Posterior cingulate gyrus (tissue), 11 donors: ENCODE data around the gene PPP6R2.

Experiments
- DNase-seq, 10 donors: peaks; one replicate each; pipeline versions ENCODE4 v3.0.0 to v3.0.0-alpha.2; 2020 to 2021; ENCODE audit warnings: mixed read lengths in 3 of 10
- intact Hi-C: fragments of 100-400 bp; cut with DNase I; formaldehyde crosslinking; loops from one replicate; pipeline ENCODE4 v1.15.1; 2023

PPP6R2 gene, protein sequence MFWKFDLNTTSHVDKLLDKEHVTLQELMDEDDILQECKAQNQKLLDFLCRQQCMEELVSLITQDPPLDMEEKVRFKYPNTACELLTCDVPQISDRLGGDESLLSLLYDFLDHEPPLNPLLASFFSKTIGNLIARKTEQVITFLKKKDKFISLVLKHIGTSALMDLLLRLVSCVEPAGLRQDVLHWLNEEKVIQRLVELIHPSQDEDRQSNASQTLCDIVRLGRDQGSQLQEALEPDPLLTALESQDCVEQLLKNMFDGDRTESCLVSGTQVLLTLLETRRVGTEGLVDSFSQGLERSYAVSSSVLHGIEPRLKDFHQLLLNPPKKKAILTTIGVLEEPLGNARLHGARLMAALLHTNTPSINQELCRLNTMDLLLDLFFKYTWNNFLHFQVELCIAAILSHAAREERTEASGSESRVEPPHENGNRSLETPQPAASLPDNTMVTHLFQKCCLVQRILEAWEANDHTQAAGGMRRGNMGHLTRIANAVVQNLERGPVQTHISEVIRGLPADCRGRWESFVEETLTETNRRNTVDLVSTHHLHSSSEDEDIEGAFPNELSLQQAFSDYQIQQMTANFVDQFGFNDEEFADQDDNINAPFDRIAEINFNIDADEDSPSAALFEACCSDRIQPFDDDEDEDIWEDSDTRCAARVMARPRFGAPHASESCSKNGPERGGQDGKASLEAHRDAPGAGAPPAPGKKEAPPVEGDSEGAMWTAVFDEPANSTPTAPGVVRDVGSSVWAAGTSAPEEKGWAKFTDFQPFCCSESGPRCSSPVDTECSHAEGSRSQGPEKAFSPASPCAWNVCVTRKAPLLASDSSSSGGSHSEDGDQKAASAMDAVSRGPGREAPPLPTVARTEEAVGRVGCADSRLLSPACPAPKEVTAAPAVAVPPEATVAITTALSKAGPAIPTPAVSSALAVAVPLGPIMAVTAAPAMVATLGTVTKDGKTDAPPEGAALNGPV

DNA sequence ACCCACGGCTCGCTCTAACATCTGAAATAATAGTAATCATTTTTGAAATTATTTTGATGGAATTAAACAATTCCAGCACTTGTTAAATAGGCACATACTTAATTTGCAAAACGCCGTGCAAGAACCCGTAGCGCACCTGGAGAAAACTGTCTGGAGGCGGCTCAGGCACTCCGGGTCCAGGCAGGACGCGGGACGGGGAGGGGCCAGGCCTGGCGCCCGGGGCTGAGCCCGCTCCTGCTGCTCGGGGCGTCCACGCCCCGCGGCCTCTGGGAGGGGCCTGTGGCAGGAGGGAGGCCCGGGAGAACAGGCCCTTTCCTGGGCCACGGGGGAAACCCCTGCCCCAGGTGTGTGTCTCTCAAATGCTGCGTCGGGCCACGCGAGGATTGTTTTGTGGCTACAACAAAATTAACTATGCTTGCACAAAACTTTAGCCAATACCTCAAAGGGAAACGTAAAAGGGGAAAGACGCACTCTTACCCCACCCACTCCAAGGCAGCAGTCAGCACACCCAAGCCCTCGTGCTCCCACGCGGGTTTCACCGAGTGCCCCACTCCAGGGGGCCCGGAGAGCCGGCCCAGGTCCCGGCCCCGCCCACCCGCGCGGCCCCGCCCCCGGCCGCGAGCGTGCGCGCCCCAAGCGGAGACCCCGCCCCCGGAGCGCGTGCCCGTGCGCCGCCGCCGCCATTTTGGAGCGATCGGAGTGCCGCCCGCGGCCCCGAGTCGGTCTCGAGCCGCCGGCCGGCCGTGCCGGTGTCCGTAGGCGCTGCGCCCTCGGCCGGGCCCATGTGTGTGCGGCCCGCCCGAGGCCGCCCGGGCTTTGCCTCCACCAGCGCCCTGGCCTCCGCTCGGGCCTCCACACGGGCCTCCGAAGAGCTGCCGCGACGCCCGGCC, at the start of gene PPP6R2:
Gene PPP6R2 (plus strand): TSS at position 677 of the 890 bp plus-strand sequence. CDS start 50,582 bp downstream, outside the sequence.
- DNase-seq, result peak; percentile 67 to 98 (median 84)
- intact Hi-C loops, result loop anchor here (1.0 to 10.0 kb wide), 4 partner anchors 16 to 162 kb away; partner anchors contain the start of genes DENND6B, HDAC10, LMF2 and NCAPH2

DNA sequence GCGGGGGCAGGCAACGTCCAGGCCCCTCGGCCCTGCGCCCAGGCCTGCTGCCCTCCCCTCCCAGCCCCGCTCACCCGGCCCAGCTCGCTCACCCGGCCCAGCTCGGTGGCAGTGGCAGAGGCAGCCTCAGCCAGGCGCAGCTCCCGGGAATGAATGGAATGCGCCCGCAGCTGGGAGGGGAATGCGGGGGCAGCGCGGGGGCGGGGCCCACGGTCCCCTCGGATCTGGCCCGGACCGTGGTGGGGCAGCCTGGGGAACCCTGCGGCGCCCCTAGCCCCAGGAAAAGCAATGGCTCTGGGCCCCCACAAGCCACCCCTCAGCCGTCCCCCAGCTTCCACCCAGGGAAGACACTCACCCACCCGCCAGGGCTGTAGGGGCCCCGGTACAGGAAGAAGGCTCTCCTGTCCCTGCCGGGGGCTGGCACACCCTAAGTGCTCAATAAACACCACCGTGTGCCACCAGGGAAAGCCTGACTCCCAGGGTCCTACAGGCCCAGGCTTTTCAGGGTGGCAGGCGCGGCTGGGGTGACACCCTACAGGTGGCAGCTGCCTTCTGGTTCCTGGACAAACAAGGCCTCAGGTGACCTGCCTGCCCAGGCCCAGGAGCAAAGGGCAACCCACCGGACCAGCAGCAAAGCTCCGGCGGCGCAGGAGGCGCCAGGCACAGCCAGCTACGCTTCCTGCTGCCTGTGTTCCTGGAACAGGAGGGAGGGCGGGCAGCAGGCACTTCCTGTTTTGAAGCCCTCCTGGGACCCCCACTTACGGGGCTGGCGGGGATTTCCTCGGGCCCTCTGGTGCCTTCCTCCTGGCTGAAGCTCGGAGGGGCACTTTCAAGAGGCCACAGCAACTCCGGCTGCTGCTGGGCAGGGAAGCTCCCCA, 49.4 kb upstream of the PPP6R2 start:
- peak in 1 of 10 donors; percentile 35 for DNase-seq
- intact Hi-C loops, result no loop called here

DNA sequence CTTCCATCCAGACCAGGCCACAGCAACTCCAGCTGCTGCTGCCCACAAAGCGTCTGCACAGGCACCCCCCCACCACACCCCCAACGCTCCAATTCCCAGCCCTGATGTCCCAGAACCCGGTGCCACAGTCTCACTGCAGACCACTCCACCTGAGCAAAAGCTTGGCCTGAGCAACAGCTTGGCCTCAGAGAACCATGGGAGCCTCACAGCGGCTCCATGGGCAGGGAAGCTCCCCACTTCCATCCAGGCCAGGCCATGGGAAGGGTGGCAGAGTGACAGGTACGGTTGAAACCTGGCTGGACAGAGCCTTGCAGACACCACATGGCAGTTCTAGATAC, 48.8 kb upstream of the PPP6R2 start:
- no peak for DNase-seq
- intact Hi-C loops, result no loop called here

DNA sequence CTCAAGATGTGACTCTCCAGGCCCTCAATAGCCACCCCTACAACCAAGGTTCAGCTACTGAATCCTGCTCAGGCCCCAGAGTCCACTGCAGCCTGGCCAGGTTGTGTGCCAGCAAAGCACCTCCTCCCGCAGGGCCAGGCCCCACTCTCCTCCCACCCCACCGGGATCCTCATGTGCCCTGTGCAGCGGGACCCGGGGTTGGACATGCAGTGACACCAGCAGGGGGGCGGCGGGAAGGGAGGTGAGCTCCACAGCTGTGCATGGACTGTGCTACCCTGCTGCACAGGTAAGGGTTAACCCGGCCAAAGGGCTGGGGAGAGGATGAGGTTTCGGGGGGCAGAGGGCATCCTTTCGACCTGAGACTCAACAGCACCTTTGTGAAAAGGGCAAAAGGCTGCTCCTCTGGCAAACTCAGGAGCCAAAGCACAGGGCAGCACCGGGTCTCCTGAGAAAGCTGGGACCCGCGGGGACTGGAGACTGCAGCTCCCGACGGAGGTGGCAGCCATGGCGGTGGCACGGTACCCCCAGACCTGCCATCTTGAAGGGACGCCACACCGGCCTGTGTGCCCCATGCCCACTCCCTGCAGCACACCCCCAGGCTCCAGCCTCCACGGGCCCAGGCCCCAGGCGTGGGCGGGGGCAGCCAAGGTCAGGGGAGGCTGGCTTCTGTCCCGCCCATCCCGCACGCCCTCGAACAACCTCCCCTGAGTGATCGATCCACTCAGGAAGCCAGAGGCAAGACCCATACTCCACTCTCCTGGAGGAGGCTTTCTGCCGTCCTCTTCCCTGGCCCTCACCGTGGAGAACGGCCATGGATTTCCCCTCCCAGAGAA, 46.3 kb upstream of the PPP6R2 start:
- intact Hi-C loops, result no loop called here
- no peak for DNase-seq

DNA sequence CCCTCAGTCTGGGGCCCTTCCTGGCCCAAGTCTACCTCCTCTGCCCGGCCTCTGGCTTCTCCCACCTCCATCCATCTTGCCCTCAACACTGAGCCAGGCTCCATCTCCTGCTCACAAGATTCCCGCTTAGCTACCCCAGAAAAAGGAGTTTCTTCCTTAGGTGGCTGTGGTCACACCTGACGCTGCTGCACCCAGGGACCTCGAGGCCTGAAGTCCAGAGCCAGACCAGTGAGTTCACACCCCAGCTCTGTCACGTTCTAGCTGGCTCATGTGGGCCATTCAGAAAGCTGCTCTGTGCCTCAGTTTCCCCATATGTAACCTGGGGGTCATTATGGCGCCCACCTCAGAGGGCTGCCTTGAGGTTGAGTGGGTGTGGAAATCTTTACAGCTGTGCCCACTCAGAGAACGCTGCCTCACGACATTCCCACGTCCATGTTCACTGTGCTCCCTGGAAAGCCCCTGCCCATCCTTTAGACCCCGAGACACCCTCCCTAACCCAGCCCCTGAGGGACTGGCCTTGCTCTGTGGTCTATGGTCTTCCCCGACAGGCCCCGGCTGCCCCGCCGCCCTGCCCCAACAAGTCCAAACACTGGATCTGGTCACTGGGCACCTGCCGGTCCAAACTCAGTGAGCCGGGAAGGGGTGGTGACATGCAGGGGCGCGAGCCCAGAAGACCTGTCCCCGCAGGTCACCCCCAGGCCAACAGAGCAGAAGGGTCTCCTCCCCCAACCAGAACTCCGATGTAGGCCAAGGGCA, 45.4 kb upstream of the PPP6R2 start:
- DNase-seq, result no peak
- intact Hi-C loops, result no loop called here

DNA sequence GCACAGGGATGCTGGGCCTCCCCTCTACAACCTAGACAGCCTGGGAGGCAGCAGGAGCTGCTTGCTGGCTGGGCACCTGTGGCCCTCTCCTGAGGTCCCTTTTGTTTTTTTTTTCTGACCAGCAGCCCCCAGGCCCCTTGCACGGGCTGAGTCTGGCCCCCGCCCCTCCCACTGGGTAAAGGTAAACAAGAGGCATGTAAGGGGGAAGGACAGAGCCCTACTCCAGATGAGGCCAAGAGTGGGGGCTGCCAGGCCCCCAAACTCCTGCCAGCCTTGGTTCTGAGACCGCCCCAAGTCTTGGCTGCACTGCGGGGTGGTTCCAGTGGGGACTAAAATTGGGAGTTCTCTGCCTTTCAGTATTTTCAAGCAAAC, 44.9 kb upstream of the PPP6R2 start:
- no peak for DNase-seq
- intact Hi-C loops, result no loop called here

DNA sequence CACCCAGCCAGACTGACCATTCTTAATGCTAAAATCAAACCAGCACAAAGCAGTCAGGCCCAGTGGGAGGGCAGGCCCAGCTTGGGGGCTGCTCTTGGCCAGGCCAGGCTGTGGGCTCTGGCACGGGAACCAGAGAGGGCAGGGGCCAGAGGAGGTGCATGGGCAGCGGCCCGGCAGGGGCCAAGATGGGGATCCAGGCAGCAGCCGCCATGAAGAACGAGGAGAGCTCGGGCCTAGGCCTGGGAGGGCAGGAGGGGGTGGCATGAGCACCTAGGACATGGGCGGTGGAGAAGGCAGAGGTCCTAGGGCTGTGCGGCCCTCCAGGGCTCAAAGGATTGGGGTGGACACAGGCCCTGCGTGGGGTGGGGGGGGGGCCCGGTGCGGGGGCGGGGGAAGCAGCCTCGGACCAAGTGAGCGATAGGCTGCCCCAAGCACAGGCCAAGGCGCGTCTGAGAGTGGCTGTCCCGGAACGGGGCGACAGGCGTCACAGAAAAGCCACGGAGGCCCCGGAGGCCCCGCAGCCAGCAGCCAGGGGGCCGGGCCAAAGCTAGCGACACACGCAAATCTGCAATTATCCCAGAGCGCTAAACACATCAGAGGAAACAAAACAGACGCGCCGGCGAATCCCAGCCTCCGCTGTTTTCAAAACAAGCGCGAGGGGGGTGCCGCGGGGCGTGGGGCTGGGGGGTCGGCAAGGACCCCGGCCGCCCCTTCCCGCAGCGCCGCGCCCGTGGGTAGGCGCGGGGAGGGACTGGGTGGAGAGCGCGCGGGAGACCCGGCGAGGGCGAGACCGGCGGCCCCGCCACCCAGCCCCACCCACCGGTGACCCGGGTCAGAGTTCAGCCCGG, 44.0 kb upstream of the PPP6R2 start:
- peak in 1 of 10 donors; percentile 35 for DNase-seq
- intact Hi-C loops, result no loop called here

DNA sequence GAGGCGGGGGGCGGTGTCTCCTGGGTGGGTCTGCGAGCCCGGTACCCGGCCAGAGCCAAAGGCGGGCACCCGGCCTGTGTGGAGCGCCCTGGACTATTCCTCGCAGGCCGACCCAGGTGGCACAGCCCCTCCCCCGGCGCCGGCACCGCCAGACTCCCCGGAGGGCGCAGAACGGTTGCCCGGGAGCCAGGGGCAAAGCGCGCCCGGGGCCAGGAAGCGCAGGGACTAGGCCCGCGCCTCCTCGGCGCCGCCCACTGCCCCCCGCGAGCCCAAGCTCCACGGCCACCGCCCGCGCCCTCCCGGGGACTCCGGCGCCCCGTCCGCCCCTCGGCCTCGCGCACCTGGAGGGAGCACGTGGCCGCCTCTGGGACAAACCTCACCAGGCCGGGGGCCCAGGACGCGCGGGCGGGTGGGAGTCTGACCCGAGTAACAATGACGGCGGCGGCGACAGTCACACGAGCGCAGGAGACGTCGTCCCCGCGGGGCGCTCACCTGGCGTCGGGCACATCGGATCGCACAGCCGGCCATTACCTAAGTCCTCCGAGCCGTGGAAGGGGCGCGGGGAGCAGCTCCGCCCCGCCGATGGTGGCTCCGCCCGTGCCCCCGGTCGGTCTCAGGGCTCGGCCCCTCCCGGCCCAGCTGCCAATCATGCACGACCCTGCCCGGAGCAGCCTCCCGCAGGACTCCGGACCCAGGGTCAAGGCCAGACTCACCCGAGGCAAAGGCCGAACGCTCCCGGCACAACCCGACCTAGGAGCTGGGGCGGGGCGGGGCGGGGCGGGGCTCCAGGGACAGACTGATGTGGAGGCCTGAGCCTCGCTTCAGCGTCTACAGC, 43.1 kb upstream of the PPP6R2 start:
- intact Hi-C loops, result no loop called here
- no peak for DNase-seq

DNA sequence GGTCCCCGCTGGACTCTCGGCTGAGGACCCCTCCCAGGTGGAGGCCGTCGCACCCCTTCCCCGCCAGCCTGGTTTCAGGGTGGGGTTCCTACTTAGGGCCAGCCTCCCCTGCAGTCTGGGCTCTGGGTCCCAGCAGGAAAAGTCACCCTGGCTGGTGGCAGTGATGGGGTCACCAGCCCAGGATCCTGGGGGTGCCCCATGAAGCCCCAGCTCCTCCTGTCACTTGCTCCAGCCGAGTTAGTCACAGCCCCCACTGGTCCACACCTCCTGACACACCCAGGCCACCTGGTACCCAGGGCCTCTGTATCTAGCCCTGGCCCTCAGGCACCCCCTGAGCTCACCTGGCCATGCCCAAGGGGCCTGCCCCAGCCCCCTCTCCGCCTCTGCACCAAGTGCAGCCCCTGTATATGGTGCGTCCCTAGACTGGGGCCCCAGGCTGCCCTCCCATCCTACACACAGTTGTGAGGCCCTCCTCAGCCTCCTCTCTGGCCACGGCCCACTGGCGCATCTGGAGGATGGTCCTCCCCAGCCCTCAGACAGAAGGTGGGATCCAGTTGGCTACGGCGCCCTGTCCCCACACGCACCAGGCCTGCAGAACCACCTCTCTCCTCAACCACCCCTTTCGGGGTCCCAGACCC, 42.4 kb upstream of the PPP6R2 start:
- DNase-seq, result no peak
- intact Hi-C loops, result no loop called here

DNA sequence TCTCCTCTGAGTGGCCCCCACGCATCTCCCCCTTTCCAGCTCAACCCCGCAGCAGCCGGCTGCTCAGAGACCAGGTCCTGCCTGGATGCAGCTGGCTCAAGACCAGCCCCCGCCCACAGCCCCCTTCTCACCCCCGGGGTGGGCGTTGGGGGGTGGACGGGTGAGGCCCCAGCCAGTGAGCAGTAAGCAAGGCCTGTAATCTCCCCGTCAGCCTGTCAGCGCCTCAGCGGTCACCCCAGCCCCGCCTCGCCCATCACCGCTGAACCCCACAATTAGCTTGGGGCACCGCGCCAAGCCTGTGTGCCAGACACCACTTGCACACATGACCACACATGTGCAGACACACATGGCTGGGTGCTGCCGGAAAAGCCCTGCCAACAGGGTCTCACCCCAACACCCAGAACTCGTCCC, 41.5 kb upstream of the PPP6R2 start:
- DNase-seq, result no peak
- intact Hi-C loops, result no loop called here

DNA sequence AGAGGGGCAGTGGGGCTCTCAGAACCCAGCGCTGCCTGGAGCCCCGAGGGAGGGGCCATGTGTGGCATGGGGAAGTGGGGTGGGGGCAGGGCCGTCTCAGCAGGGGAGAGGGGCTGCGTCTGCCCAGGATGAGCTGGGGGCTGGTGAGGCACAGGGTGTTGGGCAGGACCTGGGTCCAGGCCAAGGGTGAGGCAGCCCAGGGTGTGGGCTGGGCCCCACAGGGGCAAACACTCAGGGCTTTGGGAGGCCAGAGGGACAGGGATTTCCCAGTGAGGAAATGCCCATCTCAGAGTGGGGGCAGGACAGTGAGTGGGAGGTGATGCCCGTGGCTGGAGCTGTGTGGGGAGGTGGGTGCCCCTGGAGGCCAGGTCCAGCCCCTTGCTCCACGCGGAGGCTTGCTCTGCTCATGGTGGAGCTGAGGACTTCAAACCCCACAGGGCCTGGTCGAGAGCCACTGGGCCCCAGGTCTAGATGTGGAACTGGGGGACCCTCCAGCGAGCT, 41.0 kb upstream of the PPP6R2 start:
- intact Hi-C loops, result no loop called here
- no peak for DNase-seq

DNA sequence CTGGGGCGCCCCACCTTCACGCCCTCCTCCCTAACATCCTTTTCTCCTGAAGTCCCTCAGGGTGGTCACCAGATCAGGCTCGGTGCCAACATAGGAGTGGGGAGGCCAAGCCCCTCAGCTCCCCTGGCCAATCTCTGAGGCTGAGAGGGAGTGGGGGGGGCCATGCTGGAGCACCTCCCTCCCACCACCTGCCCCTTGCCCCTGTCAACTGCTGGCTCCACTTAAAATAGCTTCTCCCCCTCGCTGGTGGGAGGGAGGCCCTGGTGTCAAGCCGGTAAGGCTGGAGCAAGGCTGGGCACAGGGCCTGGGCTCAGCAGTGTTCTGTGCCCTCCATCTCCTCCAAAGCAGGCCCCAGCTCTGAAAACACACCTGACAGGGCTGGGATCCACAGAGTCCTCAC, 40.6 kb upstream of the PPP6R2 start:
- intact Hi-C loops, result no loop called here
- no peak for DNase-seq

DNA sequence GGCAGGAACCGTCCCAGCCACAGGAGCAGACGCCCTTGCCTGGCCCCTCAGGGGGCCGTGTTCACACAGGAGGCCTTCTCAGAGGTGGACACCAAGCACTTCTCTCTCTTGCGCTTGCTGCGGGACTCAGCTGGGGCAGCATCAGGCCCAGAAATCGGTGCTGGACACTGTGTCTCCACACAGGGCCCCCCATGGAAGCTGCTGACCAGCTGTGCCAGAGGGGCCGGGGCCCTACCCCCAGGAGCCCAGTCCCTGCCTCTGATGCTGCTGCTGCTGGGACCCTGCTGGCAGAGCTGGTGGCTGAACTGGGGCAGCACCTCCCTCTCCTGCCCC, 39.6 kb upstream of the PPP6R2 start:
- no peak for DNase-seq
- intact Hi-C loops, result no loop called here

DNA sequence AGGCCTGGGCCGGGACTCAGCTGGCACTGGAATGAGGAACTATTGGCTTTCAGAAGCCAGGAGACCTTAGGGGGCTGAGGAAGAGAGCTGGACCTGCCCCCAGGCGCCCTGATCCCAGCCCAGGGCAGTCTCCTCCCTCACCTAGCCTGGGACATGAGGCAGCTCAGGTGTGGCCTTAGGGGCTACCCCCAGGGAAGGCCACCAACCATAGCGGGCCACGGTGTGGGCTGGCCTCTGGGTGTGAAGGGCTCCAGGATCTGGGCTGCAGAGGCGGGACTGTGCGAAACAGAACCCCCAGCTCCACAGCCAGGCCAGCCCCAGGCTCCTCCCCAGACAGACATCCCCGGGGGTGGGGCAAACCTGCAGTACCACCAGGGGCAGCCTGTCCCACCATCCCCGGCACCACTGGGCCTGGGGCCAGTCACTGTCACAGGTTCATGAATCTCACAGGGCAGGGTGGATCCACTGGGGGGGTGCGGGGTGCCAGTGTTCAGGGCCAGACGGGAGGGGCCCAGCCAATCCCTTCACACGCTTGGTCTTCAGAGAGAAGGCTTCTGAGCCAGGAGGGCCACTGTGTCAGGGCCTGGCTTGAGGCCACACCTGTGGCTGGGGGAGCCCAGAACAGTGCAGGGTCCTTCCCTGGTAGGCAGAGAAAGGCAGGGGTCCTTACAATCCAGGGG, 39.1 kb upstream of the PPP6R2 start:
- intact Hi-C loops, result no loop called here
- no peak for DNase-seq
